ENCODE measurements around the gene NFIB. TPM values are rescaled to one million over a fixed set of nuclear protein-coding genes. Genes with fewer than 3 reads are reported as not detected.

NFIB gene
- total and polyA plus RNA-seq, 10 of the 15 experiments (the other 5 are each of a cell fraction or from before 2014, with no cell fraction given), result under 0.01 to 0.19 (median 0.05) TPM; not detected in 3

DNA sequence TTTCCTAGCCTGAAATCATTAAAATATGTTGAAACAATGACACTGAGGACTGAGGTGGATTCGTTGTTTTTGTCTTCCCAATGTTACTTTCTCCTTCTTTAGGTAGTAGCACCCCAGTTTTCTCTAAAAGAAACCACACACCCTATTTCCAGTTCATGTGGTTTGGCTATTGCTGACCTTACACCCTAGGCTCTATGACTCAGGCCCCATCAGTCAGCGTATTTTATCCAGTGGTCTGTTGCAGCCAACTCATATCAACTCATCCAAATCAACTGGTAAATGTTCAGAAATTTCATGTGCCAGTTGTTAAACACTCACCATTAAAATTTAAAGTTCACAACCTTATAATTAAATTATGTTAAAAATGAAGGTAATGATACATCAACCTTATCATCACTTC, 44.6 kb upstream of the NFIB start:
- H3K36me3 ChIP-seq (ENCODE audit: control insufficient read depth in 2 of 2, insufficient read depth in 2 of 2, low read length in 1 of 2), result no peaks in the 10 kb centered on the region
- BruUV-seq (replicated peaks), result no TSS peak
- intact Hi-C loops (cut with micrococcal nuclease; ENCODE audit: unreplicated experiment), result loop anchor here (10.0 kb wide), 1 partner anchor 64 kb away; no protein-coding TSS in a partner anchor
- H3K27me3 ChIP-seq (replicated peaks in 1 of 2; ENCODE audit: control insufficient read depth in 2 of 2, insufficient read depth in 2 of 2, low read length in 1 of 2), result no peaks in the 10 kb centered on the region
- H3K4me3 ChIP-seq, result no peak overlapping the region
- no peak overlapping the region for H2AFZ ChIP-seq (ENCODE audit: control insufficient read depth, low read depth, low read length)
- FAIRE-seq (no peak), DNase-seq (ENCODE audit: low read depth, low spot score) (no peak), ATAC-seq (no peak)
- ChIA-PET POLR2A (no interaction called here), RAD21 (ENCODE audit: unreplicated experiment) (no interaction called here), SMC1A (ENCODE audit: uncharacterized antibody, unreplicated experiment) (no interaction called here), CTCF (interaction anchor here (1.1 kb wide), 1 partner anchor 931 kb away, joined by 3 read pairs; no protein-coding TSS in a partner anchor)
- no peak overlapping the region for H3K4me2 ChIP-seq (ENCODE audit: control insufficient read depth, insufficient read depth)
- H3K9me3 ChIP-seq (replicated peaks; ENCODE audit: control insufficient read depth, insufficient read depth, low read length), result no peaks in the 10 kb centered on the region
- no peaks in the 10 kb centered on the region for H3K4me1 ChIP-seq (ENCODE audit: control insufficient read depth, insufficient read depth, low read length)
- no peak overlapping the region for H3K9ac ChIP-seq (ENCODE audit: control insufficient read depth, insufficient read depth, low read length)
- in situ Hi-C loops (cut with MboI), result no loop called here
- WGBS (ENCODE audit: insufficient coverage, insufficient replicate concordance, low lambda C conversion rate, missing lambda C conversion rate), result 0% methylated on average over 2 of the region's 2 CpGs
- H4K20me1 ChIP-seq (ENCODE audit: control insufficient read depth, insufficient read depth), result no peaks in the 10 kb centered on the region
- H3K79me2 ChIP-seq (ENCODE audit: control insufficient read depth, insufficient read depth, low read length), result no peaks in the 10 kb centered on the region
- H3K27ac ChIP-seq (ENCODE audit: control insufficient read depth, insufficient read depth), result no peak overlapping the region
- TF ChIP-seq NFXL1 (IDR thresholded peaks at IDR 0.05; ENCODE audit: borderline replicate concordance) (no peak), NBN (IDR thresholded peaks at IDR 0.05) (no peak), BRCA1 (IDR thresholded peaks at IDR 0.05; ENCODE audit: low read depth, low read length) (no peak), RAD51 (IDR thresholded peaks at IDR 0.05) (no peak), SIX5 (IDR thresholded peaks at IDR 0.05; ENCODE audit: low read depth, low read length, severe bottlenecking) (no peak), KLF5 (IDR thresholded peaks at IDR 0.05; ENCODE audit: partially characterized antibody) (no peak), PRDM15 (CRISPR knock-in tag; IDR thresholded peaks at IDR 0.05) (no peak), TCF12 (IDR thresholded peaks at IDR 0.05; ENCODE audit: low read depth, low read length) (no peak), MEF2A (IDR thresholded peaks at IDR 0.05; ENCODE audit: insufficient read depth, low read depth, low read length) (no peak), FOXK2 (IDR thresholded peaks at IDR 0.05) (no peak), ZBED1 (IDR thresholded peaks at IDR 0.05; ENCODE audit: borderline replicate concordance) (no peak)
- TF ChIP-seq, protein P1, sequence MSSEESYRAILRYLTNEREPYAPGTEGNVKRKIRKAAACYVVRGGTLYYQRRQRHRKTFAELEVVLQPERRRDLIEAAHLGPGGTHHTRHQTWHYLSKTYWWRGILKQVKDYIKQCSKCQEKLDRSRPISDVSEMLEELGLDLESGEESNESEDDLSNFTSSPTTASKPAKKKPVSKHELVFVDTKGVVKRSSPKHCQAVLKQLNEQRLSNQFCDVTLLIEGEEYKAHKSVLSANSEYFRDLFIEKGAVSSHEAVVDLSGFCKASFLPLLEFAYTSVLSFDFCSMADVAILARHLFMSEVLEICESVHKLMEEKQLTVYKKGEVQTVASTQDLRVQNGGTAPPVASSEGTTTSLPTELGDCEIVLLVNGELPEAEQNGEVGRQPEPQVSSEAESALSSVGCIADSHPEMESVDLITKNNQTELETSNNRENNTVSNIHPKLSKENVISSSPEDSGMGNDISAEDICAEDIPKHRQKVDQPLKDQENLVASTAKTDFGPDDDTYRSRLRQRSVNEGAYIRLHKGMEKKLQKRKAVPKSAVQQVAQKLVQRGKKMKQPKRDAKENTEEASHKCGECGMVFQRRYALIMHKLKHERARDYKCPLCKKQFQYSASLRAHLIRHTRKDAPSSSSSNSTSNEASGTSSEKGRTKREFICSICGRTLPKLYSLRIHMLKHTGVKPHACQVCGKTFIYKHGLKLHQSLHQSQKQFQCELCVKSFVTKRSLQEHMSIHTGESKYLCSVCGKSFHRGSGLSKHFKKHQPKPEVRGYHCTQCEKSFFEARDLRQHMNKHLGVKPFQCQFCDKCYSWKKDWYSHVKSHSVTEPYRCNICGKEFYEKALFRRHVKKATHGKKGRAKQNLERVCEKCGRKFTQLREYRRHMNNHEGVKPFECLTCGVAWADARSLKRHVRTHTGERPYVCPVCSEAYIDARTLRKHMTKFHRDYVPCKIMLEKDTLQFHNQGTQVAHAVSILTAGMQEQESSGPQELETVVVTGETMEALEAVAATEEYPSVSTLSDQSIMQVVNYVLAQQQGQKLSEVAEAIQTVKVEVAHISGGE (CRISPR knock-in tag; IDR thresholded peaks at IDR 0.05), result no peak
- TF ChIP-seq, protein P2, sequence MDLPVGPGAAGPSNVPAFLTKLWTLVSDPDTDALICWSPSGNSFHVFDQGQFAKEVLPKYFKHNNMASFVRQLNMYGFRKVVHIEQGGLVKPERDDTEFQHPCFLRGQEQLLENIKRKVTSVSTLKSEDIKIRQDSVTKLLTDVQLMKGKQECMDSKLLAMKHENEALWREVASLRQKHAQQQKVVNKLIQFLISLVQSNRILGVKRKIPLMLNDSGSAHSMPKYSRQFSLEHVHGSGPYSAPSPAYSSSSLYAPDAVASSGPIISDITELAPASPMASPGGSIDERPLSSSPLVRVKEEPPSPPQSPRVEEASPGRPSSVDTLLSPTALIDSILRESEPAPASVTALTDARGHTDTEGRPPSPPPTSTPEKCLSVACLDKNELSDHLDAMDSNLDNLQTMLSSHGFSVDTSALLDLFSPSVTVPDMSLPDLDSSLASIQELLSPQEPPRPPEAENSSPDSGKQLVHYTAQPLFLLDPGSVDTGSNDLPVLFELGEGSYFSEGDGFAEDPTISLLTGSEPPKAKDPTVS (IDR thresholded peaks at IDR 0.05; ENCODE audit: low read depth, low read length), result no peak
- TF ChIP-seq, protein P3, sequence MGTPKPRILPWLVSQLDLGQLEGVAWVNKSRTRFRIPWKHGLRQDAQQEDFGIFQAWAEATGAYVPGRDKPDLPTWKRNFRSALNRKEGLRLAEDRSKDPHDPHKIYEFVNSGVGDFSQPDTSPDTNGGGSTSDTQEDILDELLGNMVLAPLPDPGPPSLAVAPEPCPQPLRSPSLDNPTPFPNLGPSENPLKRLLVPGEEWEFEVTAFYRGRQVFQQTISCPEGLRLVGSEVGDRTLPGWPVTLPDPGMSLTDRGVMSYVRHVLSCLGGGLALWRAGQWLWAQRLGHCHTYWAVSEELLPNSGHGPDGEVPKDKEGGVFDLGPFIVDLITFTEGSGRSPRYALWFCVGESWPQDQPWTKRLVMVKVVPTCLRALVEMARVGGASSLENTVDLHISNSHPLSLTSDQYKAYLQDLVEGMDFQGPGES (IDR thresholded peaks at IDR 0.05), result no peak

Data from GM12878 (cell line).